Coronary artery (tissue), 2 donors: ENCODE results near the gene USP20.

Experiments
- DNase-seq: peaks from one replicate; pipeline ENCODE4 v3.0.0-alpha.2; 2017; ENCODE audit warnings: low spot score
- H3K27ac ChIP-seq, 2 donors: fragments of 200-600 bp; sonication (generic); one replicate each; pipeline ENCODE4 v1.5.1; 2016 to 2019
- H3K4me3 ChIP-seq: fragments of 200-600 bp; sonication (generic); 2 replicates; pipeline ENCODE4 v1.5.1; 2016; ENCODE audit warnings: mild to moderate bottlenecking, moderate library complexity
- CTCF ChIP-seq: fragments of 200-600 bp; sonication (generic); IDR thresholded peaks from one replicate; pipeline ENCODE4 v1.5.1; 2019; ENCODE audit warnings: antibody characterized with exemption

USP20 gene

GRCh38 chr9:129802833-129803675 is 32.2 kb upstream of the USP20 start, which contains the start of gene TOR1B:
Gene TOR1B (plus strand): TSS chr9:129803184. CDS start chr9:129803213, 29 bp downstream.
- peak within 1 kb of the TSS; percentile 100 for H3K4me3 ChIP-seq
- peak; percentile 96 for DNase-seq
- H3K27ac ChIP-seq = peak within 1 kb of the TSS; percentile 79 to 97
- TF ChIP-seq CTCF = no peak

- no peak for TF ChIP-seq CTCF
- Histone ChIP-seq H3K27ac (peak overlapping the region; percentile 79 to 97), H3K4me3 (peak overlapping the region; percentile 100)
- DNase-seq = no peak
Measured at GRCh38 chr9:129803676-129804060, 31.6 kb upstream of the USP20 start.

- no peak for TF ChIP-seq CTCF
- Histone ChIP-seq H3K27ac (no peak overlapping the region), H3K4me3 (no peak overlapping the region)
- DNase-seq = no peak
Measured at GRCh38 chr9:129806061-129806460, 29.2 kb upstream of the USP20 start.

GRCh38 chr9:129809346-129809745 is 25.9 kb upstream of the USP20 start:
- no peak overlapping the region for H3K27ac ChIP-seq
- no peak for TF ChIP-seq CTCF
- no peak for DNase-seq
- no peak overlapping the region for H3K4me3 ChIP-seq

GRCh38 chr9:129810116-129810515 is 25.1 kb upstream of the USP20 start:
- Histone ChIP-seq H3K4me3 (no peak overlapping the region), H3K27ac (no peak overlapping the region)
- no peak for TF ChIP-seq CTCF
- no peak for DNase-seq

- DNase-seq = no peak
- no peak overlapping the region for H3K27ac ChIP-seq
- TF ChIP-seq CTCF = no peak
- no peak overlapping the region for H3K4me3 ChIP-seq
Measured at GRCh38 chr9:129810788-129811187, 24.5 kb upstream of the USP20 start.

GRCh38 chr9:129811967-129812363 is 23.3 kb upstream of the USP20 start:
- H3K4me3 ChIP-seq = no peak overlapping the region
- no peak overlapping the region for H3K27ac ChIP-seq
- DNase-seq = no peak
- TF ChIP-seq CTCF = no peak
